ENCODE measurements around the gene KEL.

KEL gene

DNA sequence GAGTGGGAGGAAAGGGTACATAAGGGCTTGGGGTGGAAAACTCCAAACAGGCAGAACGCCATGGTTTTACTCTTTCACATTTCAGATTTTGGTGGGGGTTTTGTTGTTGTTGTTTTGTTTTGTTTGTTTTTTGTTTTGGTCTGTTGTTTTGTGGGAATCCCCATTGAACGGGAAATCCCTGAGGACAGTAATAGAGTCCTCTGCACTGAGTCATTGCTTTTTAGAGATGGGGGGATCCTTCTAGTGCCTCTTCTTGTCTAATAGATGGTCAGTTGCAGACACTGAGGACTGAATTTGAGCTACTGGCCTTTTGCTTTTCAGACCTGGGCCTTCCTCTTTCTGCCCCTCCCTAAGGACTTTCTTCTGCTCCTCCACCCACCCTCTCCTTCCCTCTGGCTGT lies 48.6 kb downstream of the KEL start:
- H3K4me3 ChIP-seq (ENCODE audit: control insufficient read depth, low read depth, low read length), result no peak overlapping the region
- TF ChIP-seq, protein P1, sequence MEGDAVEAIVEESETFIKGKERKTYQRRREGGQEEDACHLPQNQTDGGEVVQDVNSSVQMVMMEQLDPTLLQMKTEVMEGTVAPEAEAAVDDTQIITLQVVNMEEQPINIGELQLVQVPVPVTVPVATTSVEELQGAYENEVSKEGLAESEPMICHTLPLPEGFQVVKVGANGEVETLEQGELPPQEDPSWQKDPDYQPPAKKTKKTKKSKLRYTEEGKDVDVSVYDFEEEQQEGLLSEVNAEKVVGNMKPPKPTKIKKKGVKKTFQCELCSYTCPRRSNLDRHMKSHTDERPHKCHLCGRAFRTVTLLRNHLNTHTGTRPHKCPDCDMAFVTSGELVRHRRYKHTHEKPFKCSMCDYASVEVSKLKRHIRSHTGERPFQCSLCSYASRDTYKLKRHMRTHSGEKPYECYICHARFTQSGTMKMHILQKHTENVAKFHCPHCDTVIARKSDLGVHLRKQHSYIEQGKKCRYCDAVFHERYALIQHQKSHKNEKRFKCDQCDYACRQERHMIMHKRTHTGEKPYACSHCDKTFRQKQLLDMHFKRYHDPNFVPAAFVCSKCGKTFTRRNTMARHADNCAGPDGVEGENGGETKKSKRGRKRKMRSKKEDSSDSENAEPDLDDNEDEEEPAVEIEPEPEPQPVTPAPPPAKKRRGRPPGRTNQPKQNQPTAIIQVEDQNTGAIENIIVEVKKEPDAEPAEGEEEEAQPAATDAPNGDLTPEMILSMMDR (IDR thresholded peaks at IDR 0.05; ENCODE audit: control insufficient read depth, insufficient read depth, low read depth, low read length, missing control alignments), result no peak
- no peak for DNase-seq (ENCODE audit: low read depth)

DNA sequence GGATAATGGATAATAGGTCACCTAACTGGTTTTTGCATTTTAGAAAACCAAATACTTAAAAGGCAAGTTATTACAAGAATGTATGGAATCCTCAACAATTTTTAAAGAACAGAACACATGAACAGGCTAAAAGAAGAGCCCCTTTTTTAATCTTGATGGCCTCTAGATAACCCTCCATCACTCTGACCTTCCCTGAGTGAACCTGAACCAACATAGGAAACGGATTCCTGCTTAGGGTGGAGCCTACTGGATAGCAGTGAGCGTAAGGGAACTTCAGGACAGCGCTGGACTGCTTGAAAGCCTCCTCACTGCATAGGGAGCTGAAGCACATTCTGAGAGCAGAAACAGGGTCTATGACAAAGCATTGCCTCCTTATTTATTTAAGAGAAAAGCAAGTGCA lies 49.1 kb downstream of the KEL start:
- no peak for DNase-seq (ENCODE audit: low read depth)
- H3K4me3 ChIP-seq (ENCODE audit: control insufficient read depth, low read depth, low read length), result no peak overlapping the region
- TF ChIP-seq, protein P1 (IDR thresholded peaks at IDR 0.05; ENCODE audit: control insufficient read depth, insufficient read depth, low read depth, low read length, missing control alignments), result no peak

DNA sequence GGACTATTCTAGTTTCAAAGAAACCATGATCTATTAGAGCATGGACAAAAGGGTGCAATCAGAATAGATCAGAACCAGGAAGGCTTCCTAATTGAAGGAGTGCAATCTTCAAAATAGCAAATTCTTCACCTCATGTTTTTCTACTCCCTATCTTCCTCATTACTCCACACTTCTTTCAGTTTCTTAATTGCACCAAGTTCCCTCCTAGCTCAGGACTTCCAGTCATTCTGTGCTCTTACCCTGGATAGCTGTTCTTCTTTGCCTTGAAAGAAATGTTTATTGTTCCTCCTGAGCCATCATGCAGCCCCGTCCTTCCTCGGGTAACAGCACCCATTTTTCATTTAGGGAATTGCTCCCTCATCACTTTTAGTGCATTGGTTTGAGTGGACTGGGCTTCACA lies 51.7 kb downstream of the KEL start:
- no peak overlapping the region for H3K4me3 ChIP-seq (ENCODE audit: control insufficient read depth, low read depth, low read length)
- TF ChIP-seq, protein P1 (IDR thresholded peaks at IDR 0.05; ENCODE audit: control insufficient read depth, insufficient read depth, low read depth, low read length, missing control alignments), result no peak
- no peak for DNase-seq (ENCODE audit: low read depth)

DNA sequence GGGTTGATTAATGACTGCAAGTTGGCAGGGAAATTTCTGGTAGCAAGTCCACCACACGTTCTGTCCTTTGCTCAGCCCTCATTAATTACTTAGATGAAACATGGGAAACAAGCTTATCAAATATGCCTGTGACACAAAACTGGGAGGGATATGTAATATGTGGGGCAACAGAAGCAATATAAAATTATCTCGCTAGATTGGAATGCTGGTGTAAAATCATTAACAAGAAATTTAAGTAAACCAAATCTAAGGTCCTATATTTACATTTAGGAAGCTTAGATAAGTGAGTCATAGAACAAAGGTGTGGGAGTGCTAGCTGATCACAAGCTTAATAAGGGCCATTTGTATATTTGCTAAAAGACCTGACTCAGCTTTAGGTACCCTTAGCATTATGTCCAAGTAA lies 52.1 kb downstream of the KEL start:
- DNase-seq (ENCODE audit: low read depth), result no peak
- no peak overlapping the region for H3K4me3 ChIP-seq (ENCODE audit: control insufficient read depth, low read depth, low read length)

DNA sequence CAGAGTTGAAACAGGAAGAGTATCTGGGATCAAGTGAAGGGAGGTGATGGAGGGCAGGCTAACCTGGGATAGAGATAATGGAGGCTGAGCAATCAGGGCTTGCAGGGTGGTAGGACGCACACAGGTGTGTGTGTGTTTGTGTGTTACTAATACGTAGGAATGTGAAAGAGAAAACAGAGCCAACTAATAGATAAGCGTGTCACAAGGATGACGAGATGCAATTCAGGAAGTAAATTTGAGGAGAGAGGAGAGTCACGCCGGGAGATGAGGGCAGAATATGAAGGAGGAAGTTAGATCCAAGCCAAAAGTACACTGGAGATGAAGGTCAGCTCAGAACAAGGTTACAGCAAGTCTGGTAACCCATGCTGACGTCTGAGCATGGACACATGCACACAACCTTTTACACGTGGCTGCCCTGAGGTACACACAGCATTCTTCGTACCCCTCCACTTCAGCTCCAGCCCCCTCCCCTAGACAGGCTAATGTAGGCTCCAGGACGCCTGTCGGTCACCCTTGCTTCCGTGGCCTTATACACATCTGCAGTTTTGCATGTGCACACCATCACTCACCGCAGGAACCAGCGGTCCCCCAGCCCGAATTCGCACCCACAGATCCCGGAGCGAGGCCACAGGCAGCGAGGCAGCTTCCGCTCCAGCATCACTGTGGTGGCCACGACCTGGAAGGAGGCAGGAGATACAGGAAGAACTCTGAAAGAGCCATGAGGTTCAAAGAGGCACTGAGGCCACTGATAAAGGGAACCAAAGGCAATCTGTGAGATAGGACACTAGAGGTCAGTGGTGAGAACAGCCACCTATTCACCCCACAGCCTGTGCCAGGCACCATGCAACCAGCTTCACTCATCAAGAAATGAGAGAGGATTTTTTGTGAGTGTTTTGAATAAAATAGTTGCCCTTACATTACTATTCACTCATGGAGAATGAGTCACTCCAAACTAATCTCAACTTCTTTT lies 53.0 kb downstream of the KEL start:
- TF ChIP-seq, protein P1 (IDR thresholded peaks at IDR 0.05; ENCODE audit: control insufficient read depth, insufficient read depth, low read depth, low read length, missing control alignments), result peak; percentile 24
- H3K4me3 ChIP-seq (ENCODE audit: control insufficient read depth, low read depth, low read length), result no peak overlapping the region
- no peak for DNase-seq (ENCODE audit: low read depth)

More for the DNA sequence above, 52.1 kb downstream of the KEL start:
- TF ChIP-seq, protein P1 (IDR thresholded peaks at IDR 0.05; ENCODE audit: control insufficient read depth, insufficient read depth, low read depth, low read length, missing control alignments), result no peak

DNA sequence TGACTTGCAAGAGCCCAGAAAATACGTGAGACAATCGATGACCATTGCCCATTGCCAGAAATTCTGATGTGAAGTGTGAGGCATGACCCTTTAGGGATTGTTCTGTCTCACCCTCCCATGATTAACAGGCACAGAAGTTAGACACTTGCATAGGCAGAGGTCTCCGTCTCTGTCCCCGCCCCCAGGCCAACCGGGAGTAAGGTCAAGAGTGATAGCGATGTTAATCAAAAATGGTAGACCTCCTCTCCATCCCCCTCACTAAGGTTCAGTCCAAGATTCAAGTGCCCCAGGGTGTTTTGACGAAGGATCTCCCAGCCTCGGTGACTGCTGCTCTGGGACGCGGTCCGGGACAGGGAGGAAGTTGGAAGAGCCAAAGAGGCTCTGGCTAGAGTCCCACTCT lies 53.9 kb downstream of the KEL start:
- H3K4me3 ChIP-seq (ENCODE audit: control insufficient read depth, low read depth, low read length), result no peak overlapping the region
- no peak for DNase-seq (ENCODE audit: low read depth)
- TF ChIP-seq, protein P1 (IDR thresholded peaks at IDR 0.05; ENCODE audit: control insufficient read depth, insufficient read depth, low read depth, low read length, missing control alignments), result no peak

Measured in AG09309 (cell line).